DOHH2 (cell line): ENCODE measurements around the gene COL17A1.

Experiments
- EZH2phosphoT487 ChIP-seq: fragments of 200-600 bp; sonication (generic); IDR thresholded peaks from 2 replicates; pipeline ENCODE4 v1.6.1; 2017; ENCODE audit warnings: borderline replicate concordance, mild to moderate bottlenecking, antibody characterized with exemption, low read length, moderate library complexity, mixed read lengths
- TF ChIP-seq, protein P1 (sequence below): fragments of 200-600 bp; sonication (generic); IDR thresholded peaks from one replicate; pipeline ENCODE4 v1.5.1; 2014; ENCODE audit warnings: antibody characterized with exemption, mild to moderate bottlenecking, low read depth, low read length; ENCODE audit not compliant: poor library complexity, severe bottlenecking

DNA sequence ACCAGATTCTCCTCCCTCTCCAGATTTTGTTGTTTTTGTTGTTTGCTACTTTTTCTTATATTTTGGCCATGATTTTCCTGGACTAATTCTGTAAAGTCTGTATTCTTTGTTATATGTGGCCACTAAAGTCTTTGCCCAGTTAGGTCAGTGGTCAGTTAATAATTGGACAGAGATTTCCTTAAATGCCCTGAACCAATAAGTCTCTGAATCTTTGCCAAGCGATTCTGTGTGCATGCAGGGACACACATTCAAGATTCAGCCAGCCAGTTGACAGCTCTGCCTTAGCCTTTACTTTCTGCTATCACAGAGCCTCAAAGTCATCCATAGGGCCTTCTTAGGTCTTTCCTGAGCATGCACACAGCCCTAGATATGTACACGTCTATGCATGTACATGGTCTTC is 11.0 kb upstream of the COL17A1 start:
- TF ChIP-seq EZH2phosphoT487 = no peak
- TF ChIP-seq, protein P1, sequence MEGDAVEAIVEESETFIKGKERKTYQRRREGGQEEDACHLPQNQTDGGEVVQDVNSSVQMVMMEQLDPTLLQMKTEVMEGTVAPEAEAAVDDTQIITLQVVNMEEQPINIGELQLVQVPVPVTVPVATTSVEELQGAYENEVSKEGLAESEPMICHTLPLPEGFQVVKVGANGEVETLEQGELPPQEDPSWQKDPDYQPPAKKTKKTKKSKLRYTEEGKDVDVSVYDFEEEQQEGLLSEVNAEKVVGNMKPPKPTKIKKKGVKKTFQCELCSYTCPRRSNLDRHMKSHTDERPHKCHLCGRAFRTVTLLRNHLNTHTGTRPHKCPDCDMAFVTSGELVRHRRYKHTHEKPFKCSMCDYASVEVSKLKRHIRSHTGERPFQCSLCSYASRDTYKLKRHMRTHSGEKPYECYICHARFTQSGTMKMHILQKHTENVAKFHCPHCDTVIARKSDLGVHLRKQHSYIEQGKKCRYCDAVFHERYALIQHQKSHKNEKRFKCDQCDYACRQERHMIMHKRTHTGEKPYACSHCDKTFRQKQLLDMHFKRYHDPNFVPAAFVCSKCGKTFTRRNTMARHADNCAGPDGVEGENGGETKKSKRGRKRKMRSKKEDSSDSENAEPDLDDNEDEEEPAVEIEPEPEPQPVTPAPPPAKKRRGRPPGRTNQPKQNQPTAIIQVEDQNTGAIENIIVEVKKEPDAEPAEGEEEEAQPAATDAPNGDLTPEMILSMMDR = no peak
